A549 (cell line): ENCODE measurements around the gene HOXB5. TPM values are rescaled to one million over a fixed set of nuclear protein-coding genes. Genes with fewer than 3 reads are reported as not detected.

Experiments
- ATAC-seq, 2 experiments: fragments of 200-7000 bp in 1 of 2; fragments of >200 bp in 1 of 2; cut with Nextera tagmentation in 1 of 2; cut with Tn5 transposase in 1 of 2; 3 replicates each; pipeline versions ENCODE4 v1.8.0 to v1.9.1; 2018 to 2020; ENCODE audit warnings: mild to moderate bottlenecking in 1 of 2, moderate library complexity in 1 of 2
- CTCF ChIA-PET: fragments of 300-600 bp; sonication (Branson Sonifier 250); formaldehyde crosslinking; extraction: SDS; loops from one replicate; lab custom pipeline; 2021; ENCODE audit warnings: antibody characterized with exemption, inconsistent platforms; lab: Yijun Ruan, JAX
- POLR2A ChIA-PET: fragments of 350-600 bp; formaldehyde crosslinking; extraction: SDS; loops from one replicate; lab custom pipeline; 2021; ENCODE audit warnings: antibody characterized with exemption, inconsistent platforms; lab: Yijun Ruan, JAX
- DNase-seq, 2 experiments: peaks; one replicate each; pipeline versions ENCODE4 v3.0.0 to v3.0.0-alpha.2; 2011 to 2016; ENCODE audit warnings: low read depth in 1 of 2, low spot score in 1 of 2
- FAIRE-seq: peaks from 2 replicates; lab custom pipeline; 2011; peaks lifted over from hg19 to GRCh38; lab: Jason Lieb, UNC
- H3K27ac ChIP-seq, 2 experiments: fragments of >200 bp; sonication (Bioruptor Twin); formaldehyde crosslinking; 3 replicates each; pipeline ENCODE4 v1.5.1; 2016 to 2017
- H3K4me1 ChIP-seq: fragments of >200 bp; sonication (Bioruptor Twin); formaldehyde crosslinking; 3 replicates; pipeline ENCODE4 v1.6.1; 2016
- H3K4me2 ChIP-seq: fragments of >200 bp; sonication (Bioruptor Twin); formaldehyde crosslinking; 3 replicates; pipeline ENCODE4 v1.6.1; 2016
- H3K4me3 ChIP-seq: fragments of >200 bp; sonication (Bioruptor Twin); formaldehyde crosslinking; 3 replicates; pipeline ENCODE4 v1.5.1; 2016
- H3K9me3 ChIP-seq: fragments of >200 bp; sonication (Bioruptor Twin); formaldehyde crosslinking; 3 replicates; pipeline ENCODE4 v1.6.1; 2016
- BHLHE40 ChIP-seq: IDR thresholded peaks from 2 replicates; pipeline ENCODE4 v1.6.1; 2012; ENCODE audit warnings: low read depth, low read length, inconsistent platforms
- CBX2 ChIP-seq: fragments of 200-600 bp; sonication (generic); IDR thresholded peaks from 2 replicates; pipeline ENCODE4 v1.6.1; 2016; ENCODE audit warnings: low read depth, mild to moderate bottlenecking, borderline replicate concordance
- CHD2 ChIP-seq: fragments of 150-350 bp; IDR thresholded peaks from 2 replicates; pipeline ENCODE4 v1.6.1; 2014; ENCODE audit warnings: low read length; ENCODE audit not compliant: partially characterized antibody
- CHD4 ChIP-seq: fragments of 200-600 bp; sonication (generic); IDR thresholded peaks from 2 replicates; pipeline ENCODE4 v1.6.1; 2016; ENCODE audit warnings: antibody characterized with exemption, mild to moderate bottlenecking, borderline replicate concordance
- FOSB ChIP-seq: fragments of 250-450 bp; sonication (Bioruptor Pico); IDR thresholded peaks from 2 replicates; pipeline ENCODE4 v1.5.0; 2020; ENCODE audit warnings: mild to moderate bottlenecking, moderate library complexity
- HDAC2 ChIP-seq: fragments of 200-600 bp; sonication (generic); IDR thresholded peaks from 2 replicates; pipeline ENCODE4 v1.6.1; 2016
- HES2 ChIP-seq: fragments of >200 bp; sonication (Bioruptor Twin); formaldehyde crosslinking; IDR thresholded peaks from 2 replicates; pipeline ENCODE4 v1.6.1; 2016
- HEYL ChIP-seq: fragments of 250-450 bp; sonication (Bioruptor Pico); IDR thresholded peaks from 2 replicates; pipeline ENCODE4 v1.8.0; 2021; ENCODE audit warnings: mild to moderate bottlenecking, moderate library complexity
- MAFK ChIP-seq: fragments of 450-650 bp; IDR thresholded peaks from 2 replicates; pipeline ENCODE4 v1.6.1; 2014; ENCODE audit not compliant: partially characterized antibody
- NPAS2 ChIP-seq: fragments of 250-450 bp; sonication (Bioruptor Pico); IDR thresholded peaks from 2 replicates; pipeline ENCODE4 v1.8.0; 2022; ENCODE audit warnings: mild to moderate bottlenecking, moderate library complexity, borderline replicate concordance
- RAD21 ChIP-seq, 2 experiments: fragments of >200 bp in 1 of 2; sonication (Bioruptor Twin) in 1 of 2; formaldehyde crosslinking in 1 of 2; IDR thresholded peaks in 1 of 2; conservative IDR thresholded peaks in 1 of 2; 2 replicates in 1 of 2; 3 replicates in 1 of 2; pipeline ENCODE4 v1.6.1; 2012 to 2018; ENCODE audit warnings: inconsistent platforms in 1 of 2
- RARB ChIP-seq: fragments of 250-450 bp; sonication (Bioruptor Pico); IDR thresholded peaks from 2 replicates; pipeline ENCODE4 v1.8.0; 2021; ENCODE audit warnings: mild to moderate bottlenecking, moderate library complexity
- RCOR1 ChIP-seq: fragments of 150-350 bp; IDR thresholded peaks from 2 replicates; pipeline ENCODE4 v1.6.1; 2014; ENCODE audit warnings: antibody characterized with exemption, low read length, low read depth
- REST ChIP-seq: fragments of 200-600 bp; sonication (generic); IDR thresholded peaks from 2 replicates; pipeline ENCODE4 v1.6.1; 2016; ENCODE audit warnings: antibody characterized with exemption, mild to moderate bottlenecking, moderate library complexity
- SREBF2 ChIP-seq: fragments of 450-650 bp; IDR thresholded peaks from 2 replicates; pipeline ENCODE4 v1.6.1; 2014; ENCODE audit warnings: mild to moderate bottlenecking, moderate library complexity
- TP53 ChIP-seq: fragments of 250-450 bp; sonication (Bioruptor Pico); IDR thresholded peaks from 2 replicates; pipeline ENCODE4 v1.5.0; 2021; ENCODE audit warnings: mild to moderate bottlenecking, moderate library complexity
- ZC3H11A ChIP-seq: fragments of 450-650 bp; IDR thresholded peaks from 2 replicates; pipeline ENCODE4 v1.6.1; 2014; ENCODE audit warnings: antibody characterized with exemption, mild to moderate bottlenecking
- WGBS: methylation state at CpG from one replicate; pipeline ENCODE4 v1.1.6; 2017; ENCODE audit errors: missing lambda C conversion rate; 5-methylcytosine and 5-hydroxymethylcytosine counted together
- polyA plus RNA-seq, 4 experiments: library from polyadenylated mRNA; depleted of rRNA in 3 of 4; stranded (reverse); fragments of >200 nt; fragmentation: RNase III in 1 of 4; extraction: RNeasy Plus Mini Kit Qiagen cat#74134 plus additional on column Dnase treatment in 1 of 4; gene quantifications; 2 replicates in 3 of 4; 3 replicates in 1 of 4; pipeline ENCODE4 v1.2.3, GENCODE V29; 2011 to 2017
- TF ChIP-seq, protein P1 (sequence below): fragments of 250-450 bp; sonication (Bioruptor Pico); IDR thresholded peaks from 2 replicates; pipeline ENCODE4 v1.5.0; 2021; ENCODE audit warnings: mild to moderate bottlenecking, moderate library complexity, borderline replicate concordance
- TF ChIP-seq, protein P2 (sequence below): fragments of 250-450 bp; sonication (Bioruptor Pico); IDR thresholded peaks from 2 replicates; pipeline ENCODE4 v1.5.0; 2020; ENCODE audit warnings: low read depth, mild to moderate bottlenecking, moderate library complexity

The HOXB5 gene
- polyA plus RNA-seq, 2 of the 4 experiments (the other 2 are of a cell fraction) = 2.5 to 3.0 TPM

DNA sequence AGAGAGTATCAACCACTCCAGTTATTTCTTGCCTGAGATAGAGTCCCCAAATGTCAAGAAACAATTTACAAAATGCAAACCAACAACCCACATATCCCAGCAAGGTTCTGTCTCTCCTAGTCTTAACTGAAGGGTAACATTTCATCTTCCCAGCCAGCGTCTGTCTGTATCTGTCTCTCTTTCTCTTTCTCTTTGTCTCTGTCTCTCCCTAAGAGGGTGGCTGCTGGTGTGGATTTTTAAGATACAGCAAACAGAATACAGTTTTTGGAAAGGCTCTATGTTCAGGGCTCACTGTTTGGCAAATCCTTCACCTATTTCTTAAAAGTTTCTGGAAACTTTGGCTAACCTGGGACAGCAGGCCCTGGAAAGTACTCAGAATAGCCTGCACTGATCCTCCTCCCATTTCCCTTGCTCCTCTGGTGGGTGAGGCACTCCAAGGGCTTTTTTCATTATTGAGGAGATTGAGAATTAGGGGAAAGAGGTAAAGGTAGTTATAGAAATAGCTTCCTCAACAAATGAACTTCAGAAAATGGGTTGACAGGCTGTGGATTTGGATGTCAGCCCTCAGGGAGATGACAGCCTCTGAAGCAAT is 21.7 kb downstream of the HOXB5 start (continued):
- TF ChIP-seq, protein P1, sequence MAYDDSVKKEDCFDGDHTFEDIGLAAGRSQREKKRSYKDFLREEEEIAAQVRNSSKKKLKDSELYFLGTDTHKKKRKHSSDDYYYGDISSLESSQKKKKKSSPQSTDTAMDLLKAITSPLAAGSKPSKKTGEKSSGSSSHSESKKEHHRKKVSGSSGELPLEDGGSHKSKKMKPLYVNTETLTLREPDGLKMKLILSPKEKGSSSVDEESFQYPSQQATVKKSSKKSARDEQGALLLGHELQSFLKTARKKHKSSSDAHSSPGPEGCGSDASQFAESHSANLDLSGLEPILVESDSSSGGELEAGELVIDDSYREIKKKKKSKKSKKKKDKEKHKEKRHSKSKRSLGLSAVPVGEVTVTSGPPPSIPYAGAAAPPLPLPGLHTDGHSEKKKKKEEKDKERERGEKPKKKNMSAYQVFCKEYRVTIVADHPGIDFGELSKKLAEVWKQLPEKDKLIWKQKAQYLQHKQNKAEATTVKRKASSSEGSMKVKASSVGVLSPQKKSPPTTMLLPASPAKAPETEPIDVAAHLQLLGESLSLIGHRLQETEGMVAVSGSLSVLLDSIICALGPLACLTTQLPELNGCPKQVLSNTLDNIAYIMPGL = no peak
- no peak for TF ChIP-seq RARB (CRISPR knock-in tag)
- TF ChIP-seq HEYL (CRISPR knock-in tag) = no peak
- TF ChIP-seq HDAC2 = no peak

DNA sequence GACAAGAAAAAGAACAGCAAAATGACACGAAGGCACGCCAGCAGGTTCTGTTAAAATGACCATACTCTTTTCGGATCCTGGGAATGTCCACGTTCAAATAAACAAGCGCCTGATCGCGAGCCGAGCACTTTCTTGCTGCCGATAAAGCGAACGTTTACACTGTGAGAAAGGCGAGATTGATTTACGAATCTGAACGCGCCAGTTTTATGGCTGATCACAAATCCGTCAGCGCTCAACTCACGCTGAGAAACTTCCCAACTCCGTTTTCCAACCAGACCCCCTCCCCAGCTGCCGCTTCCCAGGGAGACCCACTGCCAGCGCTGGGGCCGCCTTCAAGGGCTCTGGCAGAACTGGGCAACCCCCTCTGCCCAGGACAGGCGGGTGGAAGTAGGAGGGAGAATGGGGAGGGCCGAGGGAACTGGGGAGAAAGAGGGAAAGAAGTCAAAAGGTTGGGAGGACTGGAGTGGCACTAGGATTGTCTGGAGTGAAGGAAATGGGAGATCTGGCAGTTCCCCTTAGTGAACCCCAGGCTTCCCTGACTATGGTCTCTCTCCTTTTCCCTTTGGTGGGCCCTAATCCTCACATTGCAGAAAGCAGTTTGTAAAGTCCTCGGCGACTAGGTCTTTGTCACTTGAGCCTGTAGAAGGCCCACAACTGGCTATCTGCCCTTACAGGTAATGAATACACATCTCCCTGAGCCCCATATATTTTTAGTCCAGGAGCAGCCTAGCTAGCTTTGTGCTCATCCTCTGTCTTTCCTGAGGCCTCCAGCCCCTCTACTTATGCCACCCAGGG is 22.4 kb downstream of the HOXB5 start:
- 89% methylated on average over 26 of the region's 26 CpGs for WGBS
- no peak overlapping the region for H3K4me3 ChIP-seq
- no peak for FAIRE-seq
- peaks cover 17% of the 10 kb centered on the region for H3K4me1 ChIP-seq
- no peaks in the 10 kb centered on the region for H3K9me3 ChIP-seq
- no peak overlapping the region for H3K27ac ChIP-seq
- DNase-seq = no peak
- no peak for ATAC-seq
- no peak for TF ChIP-seq MAFK
- TF ChIP-seq CHD2 = no peak
- TF ChIP-seq, protein P2, sequence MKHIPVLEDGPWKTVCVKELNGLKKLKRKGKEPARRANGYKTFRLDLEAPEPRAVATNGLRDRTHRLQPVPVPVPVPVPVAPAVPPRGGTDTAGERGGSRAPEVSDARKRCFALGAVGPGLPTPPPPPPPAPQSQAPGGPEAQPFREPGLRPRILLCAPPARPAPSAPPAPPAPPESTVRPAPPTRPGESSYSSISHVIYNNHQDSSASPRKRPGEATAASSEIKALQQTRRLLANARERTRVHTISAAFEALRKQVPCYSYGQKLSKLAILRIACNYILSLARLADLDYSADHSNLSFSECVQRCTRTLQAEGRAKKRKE (CRISPR knock-in tag) = no peak
- no peak for TF ChIP-seq FOSB (CRISPR knock-in tag)
- no peak for TF ChIP-seq CBX2
- ChIA-PET CTCF (interaction anchor here (2.6 kb wide), 1 partner anchor 12 kb away, joined by 6 read pairs; no protein-coding TSS in a partner anchor), POLR2A (no interaction called here)
- H3K4me2 ChIP-seq = no peak overlapping the region

- Histone ChIP-seq H3K4me2 (no peak overlapping the region), H3K9me3 (no peaks in the 10 kb centered on the region), H3K4me3 (no peak overlapping the region), H3K4me1 (peaks cover 14% of the 10 kb centered on the region), H3K27ac (no peak overlapping the region)
- TF ChIP-seq MAFK (no peak), SREBF2 (no peak), HES2 (no peak), BHLHE40 (no peak), TP53 (no peak), CHD4 (no peak), ZC3H11A (no peak), FOSB (CRISPR knock-in tag) (no peak), REST (no peak), RCOR1 (no peak), NPAS2 (CRISPR knock-in tag) (no peak), RAD21 (conservative IDR thresholded peaks at IDR 0.05 in 1 of 2, IDR thresholded peaks at IDR 0.05 in 1 of 2) (no peak)
- no peak for FAIRE-seq
- no peak for DNase-seq
- WGBS = 78% methylated on average over 19 of the region's 19 CpGs
- ChIA-PET POLR2A (no interaction called here), CTCF (interaction anchor here (0.9 to 2.6 kb wide), 4 partner anchors 11 to 235 kb away, joined by 4 to 6 read pairs (median 5); no protein-coding TSS in a partner anchor)
- ATAC-seq = no peak
Observed at GRCh38 chr17:48570325-48571023, 23.1 kb downstream of the HOXB5 start.
